SJSA1 (cell line): ENCODE measurements around the gene PTPRC. TPM values are rescaled to one million over a fixed set of nuclear protein-coding genes. Genes with fewer than 3 reads are reported as not detected.

Source experiments
- DNase-seq, 2 experiments: peaks; one replicate each; pipeline ENCODE4 v3.0.0-alpha.2; 2015 to 2020; ENCODE audit warnings: low spot score in 2 of 2, low read depth in 1 of 2
- H3K27ac ChIP-seq: fragments of 250-450 bp; sonication (Bioruptor Pico); 2 replicates; pipeline ENCODE4 v1.5.1; 2020; ENCODE audit warnings: mild to moderate bottlenecking, moderate library complexity
- H3K27me3 ChIP-seq: fragments of 250-450 bp; sonication (Bioruptor Pico); replicated peaks from 2 replicates; pipeline ENCODE4 v1.5.1; 2020; ENCODE audit warnings: mild to moderate bottlenecking, moderate library complexity
- H3K36me3 ChIP-seq: fragments of 250-450 bp; sonication (Bioruptor Pico); 2 replicates; pipeline ENCODE4 v1.5.1; 2020; ENCODE audit warnings: mild to moderate bottlenecking
- H3K4me1 ChIP-seq: fragments of 250-450 bp; sonication (Bioruptor Pico); replicated peaks from 2 replicates; pipeline ENCODE4 v1.6.1; 2021; ENCODE audit warnings: mild to moderate bottlenecking
- H3K4me3 ChIP-seq: fragments of 250-450 bp; sonication (Bioruptor Pico); 2 replicates; pipeline ENCODE4 v1.5.1; 2020; ENCODE audit warnings: mild to moderate bottlenecking
- H3K9me3 ChIP-seq: fragments of 250-450 bp; sonication (Bioruptor Pico); replicated peaks from 2 replicates; pipeline ENCODE4 v1.5.1; 2020; ENCODE audit warnings: mild to moderate bottlenecking
- total RNA-seq: library from RNA; depleted of rRNA; stranded (reverse); fragments of >200 nt; shearing (Covaris generic); gene quantifications from 2 replicates; pipeline ENCODE4 v1.2.3, GENCODE V29; 2014

PTPRC gene
- total RNA-seq, 1 experiment from 2014 or later: not detected

DNA sequence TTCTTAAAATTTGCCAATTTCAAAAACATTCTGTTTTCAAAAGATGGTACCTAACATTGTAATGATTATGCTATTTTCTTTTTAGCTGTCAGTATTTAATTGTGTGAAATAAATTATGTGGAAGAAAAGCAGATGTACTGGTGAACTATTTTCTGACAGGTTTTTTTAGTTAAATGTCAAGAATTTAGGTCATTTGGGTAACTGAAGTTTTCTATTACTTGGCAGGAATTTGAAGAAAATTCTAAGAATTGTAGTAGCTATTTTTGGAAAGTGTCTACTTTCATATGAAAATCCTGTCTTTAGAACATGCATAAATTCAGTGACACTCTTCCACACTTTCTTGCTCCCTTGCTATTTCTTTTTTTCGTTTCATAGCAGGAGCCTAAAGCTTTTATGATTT is 28.5 kb upstream of the PTPRC start:
- H3K4me1 ChIP-seq: no peaks in the 10 kb centered on the region
- DNase-seq: no peak
- no peak overlapping the region for H3K27ac ChIP-seq
- no peaks in the 10 kb centered on the region for H3K36me3 ChIP-seq
- no peaks in the 10 kb centered on the region for H3K27me3 ChIP-seq
- no peak overlapping the region for H3K4me3 ChIP-seq
- no peaks in the 10 kb centered on the region for H3K9me3 ChIP-seq

- Histone ChIP-seq H3K36me3 (no peaks in the 10 kb centered on the region), H3K27me3 (no peaks in the 10 kb centered on the region), H3K9me3 (no peaks in the 10 kb centered on the region), H3K4me3 (no peak overlapping the region), H3K27ac (no peak overlapping the region), H3K4me1 (no peaks in the 10 kb centered on the region)
- no peak for DNase-seq
These were observed 27.6 kb upstream of the PTPRC start for GRCh38 chr1:198611219-198611618.

DNA sequence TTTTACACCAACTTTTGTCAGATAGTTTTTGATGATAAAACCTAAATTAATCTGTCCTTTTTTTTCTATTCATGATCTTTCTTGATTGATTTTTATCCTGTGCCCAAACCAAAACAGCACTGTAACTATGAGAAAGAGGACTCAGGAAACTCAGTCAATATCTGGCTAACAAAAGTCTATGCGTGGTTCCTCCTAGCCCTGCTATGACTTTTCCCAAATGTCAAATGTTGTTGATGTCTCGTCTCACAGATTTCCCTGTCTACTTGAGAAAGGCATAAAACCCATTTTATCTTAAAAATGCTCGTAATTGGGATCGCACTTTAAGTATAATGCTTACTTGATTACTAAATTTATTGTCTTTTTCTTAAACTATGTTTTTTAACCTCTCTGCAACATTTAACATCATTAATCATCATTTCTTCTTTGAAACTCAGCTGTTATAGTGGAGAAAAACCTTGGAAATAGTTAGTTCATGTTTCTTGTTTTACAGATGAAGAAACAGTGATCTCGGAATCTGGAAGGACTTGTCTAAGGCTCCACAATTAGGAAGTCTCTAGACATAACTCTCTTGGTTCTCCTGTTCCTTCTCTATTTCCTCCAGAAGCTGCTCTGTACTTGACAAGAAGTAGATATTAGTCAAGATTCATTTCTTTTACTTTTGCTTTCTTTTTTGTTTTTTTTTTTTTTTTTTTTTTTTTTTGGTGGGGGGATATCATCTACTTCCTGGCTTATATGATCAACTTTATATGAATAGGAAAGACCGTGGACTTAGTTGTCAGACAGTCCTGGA is 26.2 kb upstream of the PTPRC start:
- H3K4me3 ChIP-seq: no peak overlapping the region
- H3K9me3 ChIP-seq: no peaks in the 10 kb centered on the region
- H3K27me3 ChIP-seq: no peaks in the 10 kb centered on the region
- no peaks in the 10 kb centered on the region for H3K36me3 ChIP-seq
- H3K27ac ChIP-seq: no peak overlapping the region
- no peaks in the 10 kb centered on the region for H3K4me1 ChIP-seq
- DNase-seq: no peak

GRCh38 chr1:198617406-198617805 is 21.4 kb upstream of the PTPRC start:
- Histone ChIP-seq H3K27me3 (no peaks in the 10 kb centered on the region), H3K36me3 (no peaks in the 10 kb centered on the region), H3K9me3 (no peaks in the 10 kb centered on the region), H3K4me1 (no peaks in the 10 kb centered on the region), H3K27ac (no peak overlapping the region), H3K4me3 (no peak overlapping the region)
- no peak for DNase-seq

DNA sequence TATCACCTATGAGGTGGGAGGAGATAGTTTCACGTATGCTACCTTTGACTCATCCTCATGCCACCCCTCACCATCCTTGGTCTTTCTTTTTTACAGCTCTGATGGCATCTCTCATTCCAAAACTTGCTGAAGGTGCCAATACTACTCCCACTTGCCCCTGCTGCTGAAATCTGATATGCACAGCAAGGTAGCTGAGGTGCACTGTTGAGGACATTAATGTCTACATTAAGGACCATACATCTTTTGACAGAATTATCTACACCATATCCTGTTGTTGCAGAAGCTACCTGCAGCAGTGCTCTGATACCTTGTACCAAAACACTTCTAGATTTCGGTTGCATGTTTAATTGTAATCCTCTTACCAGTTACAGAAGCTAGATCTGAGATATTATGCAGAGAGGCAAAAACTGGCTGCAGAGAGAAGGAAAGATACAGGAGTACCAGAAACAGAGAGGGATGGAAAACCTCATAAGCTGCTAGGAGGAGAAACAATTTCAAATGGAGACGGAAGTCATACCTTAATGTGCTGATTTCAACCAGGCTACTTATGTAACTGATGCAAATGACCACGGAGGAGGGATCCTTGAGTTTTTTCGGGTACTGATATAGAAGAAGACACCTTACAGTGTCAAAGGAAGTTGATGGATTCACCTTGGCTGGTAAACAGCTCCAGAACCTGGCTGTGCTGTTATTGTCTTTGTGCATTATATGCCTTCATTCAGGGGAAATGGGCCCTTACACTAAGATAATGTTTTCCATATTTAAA is 19.3 kb upstream of the PTPRC start:
- H3K9me3 ChIP-seq: no peaks in the 10 kb centered on the region
- DNase-seq: no peak
- H3K4me3 ChIP-seq: no peak overlapping the region
- no peaks in the 10 kb centered on the region for H3K27me3 ChIP-seq
- no peak overlapping the region for H3K27ac ChIP-seq
- no peaks in the 10 kb centered on the region for H3K4me1 ChIP-seq
- no peaks in the 10 kb centered on the region for H3K36me3 ChIP-seq

- H3K9me3 ChIP-seq: no peaks in the 10 kb centered on the region
- no peaks in the 10 kb centered on the region for H3K27me3 ChIP-seq
- no peak overlapping the region for H3K27ac ChIP-seq
- H3K4me3 ChIP-seq: no peak overlapping the region
- no peaks in the 10 kb centered on the region for H3K36me3 ChIP-seq
- DNase-seq: no peak
- no peaks in the 10 kb centered on the region for H3K4me1 ChIP-seq
These were observed 18.6 kb upstream of the PTPRC start for GRCh38 chr1:198620218-198620617.

DNA sequence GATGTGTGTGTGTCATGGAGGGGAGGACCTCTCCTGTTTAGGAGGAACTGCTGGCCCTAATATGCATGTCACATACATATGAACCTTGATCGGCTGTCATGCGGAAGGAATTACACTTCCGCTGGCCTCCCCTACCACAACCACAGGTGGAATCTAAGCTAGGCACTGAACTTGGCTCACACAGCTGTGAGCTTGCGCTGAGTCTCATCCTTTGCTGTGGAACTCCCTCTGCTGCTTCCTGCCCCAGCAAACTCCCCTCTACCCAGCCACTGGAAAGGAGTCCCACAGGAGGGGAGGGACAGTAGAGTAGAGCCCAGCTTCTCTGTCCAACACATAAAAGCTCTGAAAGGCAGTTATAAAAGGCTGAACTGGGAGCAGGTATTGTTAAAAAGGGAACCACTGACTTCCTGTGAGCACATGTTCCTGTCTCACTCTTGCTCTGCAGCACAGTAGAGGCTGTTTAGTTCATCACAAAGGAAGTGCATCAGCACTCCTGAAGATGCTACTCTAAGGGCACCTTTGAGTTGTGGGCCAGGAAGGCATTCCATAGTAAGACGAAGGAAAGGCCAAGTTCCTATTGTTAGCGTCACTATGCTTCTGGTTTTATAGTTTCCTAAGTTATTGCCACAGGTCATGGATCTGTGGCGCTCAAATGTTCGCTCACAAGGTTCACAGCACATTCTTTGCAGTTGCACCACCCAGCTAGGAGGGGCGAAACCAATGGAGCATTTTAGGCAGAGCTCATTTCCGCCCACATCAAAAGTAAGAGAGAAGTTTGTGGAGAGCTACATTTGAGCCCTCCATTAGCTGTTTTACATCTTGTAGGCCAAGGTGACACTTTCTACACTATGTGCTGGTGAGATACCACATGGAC is 17.7 kb upstream of the PTPRC start:
- Histone ChIP-seq H3K36me3 (no peaks in the 10 kb centered on the region), H3K9me3 (no peaks in the 10 kb centered on the region), H3K27ac (no peak overlapping the region), H3K4me3 (no peak overlapping the region), H3K4me1 (no peaks in the 10 kb centered on the region), H3K27me3 (no peaks in the 10 kb centered on the region)
- no peak for DNase-seq

DNA sequence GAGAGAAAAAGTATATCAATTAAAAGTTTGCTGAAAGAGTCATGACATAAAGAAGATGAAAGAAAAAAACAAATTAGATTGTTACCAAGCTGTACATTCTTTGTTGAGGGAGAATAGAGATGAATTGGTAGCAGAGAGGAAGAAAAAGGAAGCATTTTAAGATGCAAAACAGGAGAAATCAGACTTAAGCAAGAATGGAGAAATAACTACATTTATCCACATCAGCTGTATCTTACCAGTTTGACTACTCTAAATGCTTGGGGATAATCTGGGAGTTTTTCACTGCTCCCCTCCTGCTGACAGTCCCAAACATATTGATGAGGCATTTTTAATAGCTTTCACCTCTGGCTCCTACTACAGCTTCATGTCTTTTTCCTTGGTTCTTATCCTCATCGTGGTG is 16.8 kb upstream of the PTPRC start:
- Histone ChIP-seq H3K4me1 (no peaks in the 10 kb centered on the region), H3K27me3 (no peaks in the 10 kb centered on the region), H3K36me3 (no peaks in the 10 kb centered on the region), H3K27ac (no peak overlapping the region), H3K9me3 (no peaks in the 10 kb centered on the region), H3K4me3 (no peak overlapping the region)
- no peak for DNase-seq

DNA sequence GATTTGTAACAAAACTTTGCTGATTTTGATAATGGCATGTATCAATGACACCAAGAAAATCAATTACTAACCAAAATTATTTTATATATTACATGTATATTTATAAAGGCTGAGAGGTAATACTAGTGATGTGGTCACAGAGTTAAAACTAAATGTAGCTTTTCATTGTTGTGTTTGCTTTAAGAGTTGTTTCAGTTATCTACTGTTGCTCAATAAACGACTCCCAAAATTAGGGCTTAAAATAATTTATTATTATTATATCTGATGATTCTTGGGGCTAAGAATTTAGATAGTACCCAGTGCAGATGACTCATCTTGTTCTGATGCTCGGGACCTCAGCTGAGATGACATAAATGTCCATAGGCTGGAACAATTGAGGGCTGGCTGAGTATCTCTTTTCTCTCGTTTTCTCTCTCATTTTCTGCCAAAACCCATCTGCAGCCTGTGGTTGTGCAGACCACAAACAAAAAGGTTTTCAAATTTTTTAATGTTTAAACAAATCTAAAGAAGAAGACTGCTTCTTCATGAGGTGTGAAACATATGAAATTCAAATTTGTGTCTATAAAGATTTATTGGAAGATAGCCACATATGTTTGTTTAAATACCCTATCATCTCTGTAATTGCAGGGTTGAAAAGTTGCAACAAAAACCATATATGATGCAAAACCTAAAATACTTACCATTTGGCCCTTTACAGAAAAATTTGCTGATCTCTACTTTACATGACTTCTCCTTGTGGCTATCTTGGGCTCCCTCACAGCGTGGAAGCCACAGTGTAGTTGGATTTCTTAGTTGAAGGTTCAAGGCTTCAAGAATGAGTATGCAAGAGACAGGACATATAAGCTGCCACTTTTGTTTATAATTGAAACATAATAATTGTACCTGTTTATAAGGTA is 14.8 kb upstream of the PTPRC start:
- H3K4me1 ChIP-seq: no peaks in the 10 kb centered on the region
- H3K9me3 ChIP-seq: no peaks in the 10 kb centered on the region
- H3K27me3 ChIP-seq: no peaks in the 10 kb centered on the region
- H3K27ac ChIP-seq: no peak overlapping the region
- H3K36me3 ChIP-seq: no peaks in the 10 kb centered on the region
- H3K4me3 ChIP-seq: no peak overlapping the region
- no peak for DNase-seq

DNA sequence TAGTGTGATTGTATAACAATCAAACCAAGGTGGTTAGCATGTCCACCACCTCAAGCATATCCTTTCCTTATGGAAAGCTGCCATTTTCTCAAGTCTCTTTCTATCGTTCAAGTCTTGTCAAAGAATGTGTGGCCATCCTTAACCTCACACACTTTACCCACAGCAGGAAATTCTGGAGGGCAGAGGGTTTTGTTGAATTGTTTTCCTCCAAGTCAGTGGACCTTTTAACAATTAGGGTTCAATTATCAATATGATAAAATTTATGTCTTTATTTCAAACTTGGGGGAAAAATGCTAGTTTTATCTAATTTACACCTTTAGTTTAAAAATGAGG is 14.2 kb upstream of the PTPRC start:
- DNase-seq: no peak
- Histone ChIP-seq H3K9me3 (no peaks in the 10 kb centered on the region), H3K4me1 (no peaks in the 10 kb centered on the region), H3K4me3 (no peak overlapping the region), H3K36me3 (no peaks in the 10 kb centered on the region), H3K27me3 (no peaks in the 10 kb centered on the region), H3K27ac (no peak overlapping the region)

- Histone ChIP-seq H3K4me3 (no peak overlapping the region), H3K27me3 (no peaks in the 10 kb centered on the region), H3K27ac (no peak overlapping the region), H3K4me1 (no peaks in the 10 kb centered on the region), H3K9me3 (no peaks in the 10 kb centered on the region), H3K36me3 (no peaks in the 10 kb centered on the region)
- DNase-seq: no peak
These were observed 11.3 kb upstream of the PTPRC start for GRCh38 chr1:198627436-198628066.

GRCh38 chr1:198628067-198628455 is 10.8 kb upstream of the PTPRC start:
- Histone ChIP-seq H3K27me3 (no peaks in the 10 kb centered on the region), H3K27ac (no peak overlapping the region), H3K9me3 (no peaks in the 10 kb centered on the region), H3K4me3 (no peak overlapping the region), H3K4me1 (no peaks in the 10 kb centered on the region), H3K36me3 (no peaks in the 10 kb centered on the region)
- DNase-seq: no peak

- no peak overlapping the region for H3K4me3 ChIP-seq
- H3K9me3 ChIP-seq: no peaks in the 10 kb centered on the region
- H3K27ac ChIP-seq: no peak overlapping the region
- DNase-seq: no peak
- no peaks in the 10 kb centered on the region for H3K4me1 ChIP-seq
- H3K36me3 ChIP-seq: no peaks in the 10 kb centered on the region
- H3K27me3 ChIP-seq: no peaks in the 10 kb centered on the region
These were observed 9.2 kb upstream of the PTPRC start for GRCh38 chr1:198629610-198630009.
